Glomerular visceral epithelial cell (primary cell): ENCODE results near the gene FXYD4.
"Not testable (repeated sequence)": the region's sequence is repeated elsewhere in the genome, so short reads cannot be mapped to it uniquely, and the experiment has no call there.

Experiments used
- DNase-seq: peaks from one replicate; pipeline ENCODE4 v3.0.0-alpha.2; 2016; ENCODE audit errors: extremely low spot score

The FXYD4 gene

GRCh38 chr10:43371418-43371817, at the start of gene FXYD4:
TSS of gene FXYD4 (plus strand) at chr10:43371636. CDS start at chr10:43373747, 2,111 bp downstream.
- no peak for DNase-seq

- DNase-seq: no peak
These were observed 49.1 kb upstream of the FXYD4 start for GRCh38 chr10:43322331-43322730.

- peak; percentile 40 for DNase-seq
These were observed 48.7 kb upstream of the FXYD4 start for GRCh38 chr10:43322769-43323168.

DNA sequence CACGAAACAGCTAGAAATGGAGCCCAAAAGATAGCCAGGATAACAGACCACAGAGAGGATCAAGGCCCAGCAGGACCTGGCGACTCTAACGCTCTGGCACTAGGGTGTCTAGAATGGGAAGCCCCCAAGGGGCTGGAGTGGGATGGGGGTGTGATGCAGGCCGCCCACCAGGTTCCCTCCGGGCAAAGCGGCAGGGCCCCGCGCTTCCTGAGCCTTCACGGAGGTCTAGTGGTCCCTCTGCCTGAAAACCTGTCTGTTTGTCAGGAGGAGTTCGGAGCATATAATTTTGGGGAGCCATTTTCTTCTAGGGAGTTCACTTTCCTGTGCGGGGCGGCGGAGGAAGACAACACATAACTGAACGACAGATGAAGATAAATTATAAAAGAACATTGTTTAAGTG, 48.2 kb upstream of the FXYD4 start:
- DNase-seq: no peak

- DNase-seq: no peak
These were observed 46.6 kb upstream of the FXYD4 start for GRCh38 chr10:43324876-43325275.

- no peak for DNase-seq
These were observed 44.3 kb upstream of the FXYD4 start for GRCh38 chr10:43327171-43327570.

GRCh38 chr10:43327986-43328385, 43.5 kb upstream of the FXYD4 start:
- no peak for DNase-seq

DNA sequence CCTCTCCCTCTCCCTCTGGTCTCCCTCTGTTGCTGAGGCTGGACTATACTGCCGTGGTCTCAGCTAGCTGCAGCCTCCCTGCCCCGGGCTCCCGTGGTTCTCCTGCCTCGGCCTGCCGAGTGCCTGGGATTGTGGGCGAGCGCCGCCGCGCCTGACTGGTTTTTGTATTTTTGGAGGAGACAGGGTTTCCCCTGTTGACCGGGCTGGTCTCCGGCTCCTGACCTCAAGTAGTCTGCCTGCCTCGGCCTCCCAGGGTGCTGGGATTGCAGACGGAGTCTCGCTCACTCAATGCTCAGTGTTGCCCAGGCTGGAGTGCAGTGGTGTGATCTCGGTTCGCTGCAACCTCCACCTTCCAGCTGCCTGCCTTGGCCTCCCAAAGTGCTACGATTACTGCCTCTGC, 42.6 kb upstream of the FXYD4 start:
- peak; percentile 37 for DNase-seq

GRCh38 chr10:43329246-43329885, 42.1 kb upstream of the FXYD4 start:
- not testable (repeated sequence) for DNase-seq

- DNase-seq: not testable (repeated sequence)
These were observed 41.2 kb upstream of the FXYD4 start for GRCh38 chr10:43330049-43330823.

- not testable (repeated sequence) for DNase-seq
These were observed 40.7 kb upstream of the FXYD4 start for GRCh38 chr10:43330824-43331127.

DNA sequence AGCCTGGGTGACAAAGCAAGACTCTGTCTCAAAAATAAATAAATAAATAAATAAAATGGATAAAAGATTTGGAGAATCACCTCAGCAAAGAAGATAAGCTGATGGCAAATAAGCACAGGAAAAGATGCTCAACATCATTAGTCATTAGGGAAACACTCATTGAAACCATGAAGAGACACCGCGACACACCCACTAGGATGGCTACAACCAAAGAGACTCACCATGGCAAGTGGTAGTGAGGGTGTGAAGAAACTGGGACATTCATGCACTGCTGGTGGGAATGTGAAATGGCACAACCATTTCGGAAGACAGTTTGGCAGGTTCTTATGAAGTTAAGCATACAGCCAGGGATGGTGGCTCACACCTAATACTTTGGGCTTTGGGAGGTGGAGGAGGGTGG, 37.8 kb upstream of the FXYD4 start:
- DNase-seq: no peak

DNA sequence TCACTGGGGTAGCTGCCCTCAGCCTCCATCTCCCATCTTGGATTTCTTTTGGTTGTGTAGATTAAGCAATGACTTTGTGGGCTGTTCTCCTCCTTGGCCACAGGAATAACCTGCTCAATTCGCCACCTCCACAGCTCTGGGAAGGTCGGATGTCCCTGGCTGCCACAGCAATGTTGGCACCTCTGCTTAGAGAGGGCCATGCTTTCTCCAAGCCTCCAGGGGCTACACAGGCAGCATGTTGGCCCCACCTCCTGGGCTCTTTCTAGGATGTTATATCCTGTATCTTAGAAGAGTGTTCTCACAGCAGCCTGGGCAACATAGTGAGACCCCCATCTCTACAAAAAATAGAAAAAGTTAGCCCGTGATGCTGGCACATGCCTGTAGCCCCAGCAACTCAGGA, 35.4 kb upstream of the FXYD4 start:
- no peak for DNase-seq

DNA sequence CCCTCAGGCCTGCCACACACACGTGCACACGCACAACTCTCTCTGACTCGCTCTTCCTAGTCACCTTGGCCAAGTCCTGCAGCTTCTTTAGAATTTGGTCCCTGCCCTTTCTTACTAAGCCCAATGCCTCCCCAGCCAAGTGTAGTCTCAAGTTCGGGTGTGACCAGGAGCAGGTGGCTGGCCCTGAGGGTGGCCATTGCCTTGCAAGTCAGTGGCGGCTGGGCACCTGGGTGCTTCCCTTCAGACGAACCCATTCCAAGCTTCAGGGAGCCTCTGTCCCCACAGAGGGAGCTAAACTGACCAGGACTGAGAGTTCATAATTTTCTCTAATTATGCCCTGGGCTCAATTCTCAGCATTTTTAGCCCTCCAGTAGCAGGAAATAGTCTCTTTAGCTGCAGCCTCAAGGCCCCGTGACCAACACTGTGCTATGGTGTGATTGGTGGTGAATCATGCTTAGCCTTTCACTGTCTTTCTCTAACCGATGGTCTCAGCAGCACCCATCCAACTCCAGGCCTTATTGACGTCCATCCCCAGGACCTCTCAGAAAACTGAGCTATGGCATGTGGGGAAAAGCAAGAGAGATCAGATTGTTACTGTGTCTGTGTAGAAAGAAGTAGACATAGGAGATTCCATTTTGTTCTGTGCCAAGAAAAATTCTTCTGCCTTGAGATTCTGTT, 34.7 kb upstream of the FXYD4 start:
- DNase-seq: peak; percentile 65

GRCh38 chr10:43337536-43337935, 33.9 kb upstream of the FXYD4 start:
- not testable (repeated sequence) for DNase-seq

GRCh38 chr10:43338117-43338516, 33.3 kb upstream of the FXYD4 start:
- DNase-seq: no peak

- no peak for DNase-seq
These were observed 32.3 kb upstream of the FXYD4 start for GRCh38 chr10:43339136-43339535.

GRCh38 chr10:43340101-43340500, 31.3 kb upstream of the FXYD4 start:
- DNase-seq: no peak

DNA sequence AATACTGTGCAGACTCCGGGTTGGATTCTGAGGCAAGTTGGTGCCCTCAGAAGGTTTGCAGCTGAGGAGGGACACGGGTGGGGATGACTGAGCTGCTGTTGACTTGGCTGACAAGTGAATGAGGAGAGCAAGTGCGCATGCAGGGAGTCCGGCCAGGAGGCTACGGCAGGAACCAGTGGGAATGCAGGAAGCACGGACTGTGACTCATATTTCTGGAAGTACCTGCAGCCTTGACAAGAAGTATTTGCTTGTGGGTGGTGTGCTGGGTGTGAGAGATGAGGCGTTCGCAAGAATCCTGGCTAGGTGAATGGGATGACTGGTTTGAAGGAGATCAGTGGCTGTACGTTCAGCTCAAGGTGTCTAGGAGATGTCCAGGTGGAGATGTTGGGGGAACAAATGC, 30.8 kb upstream of the FXYD4 start:
- DNase-seq: peak; percentile 69

DNA sequence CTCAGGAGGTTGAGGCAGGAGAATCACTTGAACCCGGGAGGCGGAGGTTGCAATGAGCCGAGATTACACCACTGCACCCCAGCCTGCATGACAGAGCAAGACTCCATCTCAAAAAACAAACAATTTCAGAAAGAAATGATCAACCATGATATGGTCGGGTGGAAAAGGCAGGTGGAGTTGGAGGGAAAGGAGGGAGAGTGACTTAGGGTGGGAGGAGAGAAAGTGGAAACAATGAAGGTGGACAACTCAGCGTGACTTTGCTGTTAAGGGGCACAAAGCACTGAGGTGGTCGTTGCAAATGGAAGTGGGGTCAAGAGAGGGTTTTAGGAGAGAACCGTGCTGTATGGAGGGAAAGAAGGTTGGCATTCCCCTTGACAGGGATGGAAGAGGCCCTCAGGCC, 30.0 kb upstream of the FXYD4 start:
- no peak for DNase-seq

DNA sequence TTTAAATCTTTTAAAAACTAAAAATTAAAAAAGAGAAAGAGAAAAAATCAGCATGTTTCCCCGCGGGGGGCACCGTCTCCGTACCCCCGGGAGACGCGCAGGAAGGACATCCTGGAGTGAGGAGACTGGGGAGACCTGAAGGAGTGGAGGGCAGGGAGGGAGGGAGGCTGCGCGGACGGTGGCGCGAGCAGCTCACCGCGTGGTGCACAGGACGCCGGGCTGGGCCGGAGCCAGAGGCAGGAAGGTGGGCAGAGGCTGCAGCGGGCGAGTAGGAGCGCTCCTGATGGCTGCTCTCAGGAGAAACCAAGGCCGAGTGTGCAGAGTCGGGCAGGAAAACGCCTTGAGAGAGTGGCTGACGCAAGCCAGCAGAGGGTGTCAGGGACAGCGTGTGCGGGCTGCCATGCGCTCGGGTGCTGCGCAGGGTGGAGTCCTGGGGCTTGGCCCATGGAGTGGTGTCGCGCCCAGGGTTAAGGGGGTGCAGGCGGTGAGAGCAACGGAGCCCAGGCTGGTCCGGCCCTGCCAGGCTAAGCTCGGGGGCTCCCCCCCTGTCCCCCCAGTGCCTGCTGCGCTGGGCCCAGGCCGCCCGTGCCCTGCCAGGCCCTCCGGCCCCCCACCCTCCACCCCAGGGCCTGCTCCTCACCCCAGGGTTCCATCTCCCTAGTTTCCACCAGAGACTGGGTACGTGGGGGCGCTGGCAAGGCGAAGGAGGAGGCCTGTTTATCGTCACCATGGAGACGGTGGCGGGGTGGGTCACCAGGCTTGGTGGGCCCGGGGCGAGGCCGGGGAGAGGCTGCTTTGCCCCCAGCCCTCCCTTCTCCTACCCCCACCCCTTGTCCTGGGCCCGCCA, 28.9 kb upstream of the FXYD4 start:
- DNase-seq: no peak

DNA sequence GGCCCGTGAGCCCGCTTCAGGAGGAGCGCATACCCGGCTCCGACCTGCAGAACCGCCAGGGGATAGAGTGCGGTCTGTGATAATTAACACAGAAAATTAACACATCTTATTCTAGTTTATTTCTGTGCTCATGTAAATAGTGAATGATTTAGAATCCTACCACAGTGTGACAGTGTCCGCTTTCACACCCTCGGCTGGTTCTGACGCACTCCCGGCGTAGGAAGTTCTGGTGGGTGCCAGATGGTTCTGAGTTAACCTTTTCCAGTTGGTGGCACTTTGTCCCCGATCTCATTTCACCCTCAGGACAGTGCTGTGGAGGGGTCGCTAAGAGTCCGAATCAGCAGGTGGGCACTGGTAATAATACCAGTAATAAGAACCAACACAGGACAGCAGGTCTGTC, 28.3 kb upstream of the FXYD4 start:
- DNase-seq: no peak
